WTC11 (cell line): ENCODE data around the gene SGO2. TPM values are rescaled to one million over a fixed set of nuclear protein-coding genes. Genes with fewer than 3 reads are reported as not detected.

Experiments used
- ATAC-seq: fragments of 200-7000 bp; cut with Tn5 transposase; 2 replicates; pipeline ENCODE4 v1.10.0; 2021; ENCODE audit warnings: mild to moderate bottlenecking, moderate library complexity
- CTCF ChIA-PET: fragments of 300-600 bp; sonication (Branson Sonifier 250); formaldehyde crosslinking; loops from one replicate; lab custom pipeline; 2021; ENCODE audit warnings: antibody characterized with exemption; lab: Charles Lee
- POLR2A ChIA-PET: fragments of 350-600 bp; sonication (Branson Sonifier 250); formaldehyde crosslinking; loops from one replicate; lab custom pipeline; 2021; ENCODE audit warnings: antibody characterized with exemption; lab: Charles Lee
- DNase-seq: peaks from one replicate; pipeline ENCODE4 v3.0.0; 2021; ENCODE audit warnings: low spot score
- H3K27ac Mint-ChIP-seq: 2 replicates; pipeline ENCODE4 v1.8.0; 2021; ENCODE audit warnings: mixed read lengths
- H3K27me3 Mint-ChIP-seq: 2 replicates; pipeline ENCODE4 v1.8.0; 2021; ENCODE audit warnings: low read depth, mild to moderate bottlenecking, moderate library complexity, mixed read lengths
- H3K36me3 Mint-ChIP-seq: 2 replicates; pipeline ENCODE4 v1.8.0; 2021; ENCODE audit warnings: mixed read lengths
- H3K4me1 Mint-ChIP-seq: 2 replicates; pipeline ENCODE4 v1.8.0; 2022; ENCODE audit warnings: mixed read lengths
- H3K4me3 Mint-ChIP-seq: 2 replicates; pipeline ENCODE4 v1.8.0; 2021; ENCODE audit warnings: mild to moderate bottlenecking, moderate library complexity, mixed read lengths
- H3K9me3 Mint-ChIP-seq: 2 replicates; pipeline ENCODE4 v1.8.0; 2021; ENCODE audit warnings: mixed read lengths
- ARID4B ChIP-seq: sonication (generic); formaldehyde crosslinking; IDR thresholded peaks from 2 replicates; pipeline ENCODE4 v1.8.0; 2023; ENCODE audit warnings: missing genetic modification reagents, mild to moderate bottlenecking, borderline replicate concordance
- ATF3 ChIP-seq: sonication (generic); formaldehyde crosslinking; conservative IDR thresholded peaks from 2 replicates; pipeline ENCODE4 v1.8.1; 2022; ENCODE audit warnings: mild to moderate bottlenecking, missing genetic modification reagents
- ERG ChIP-seq: fragments of 250-450 bp; sonication (Bioruptor Pico); IDR thresholded peaks from 2 replicates; pipeline ENCODE4 v1.8.0; 2021; ENCODE audit warnings: mild to moderate bottlenecking
- FOXJ3 ChIP-seq: sonication (generic); formaldehyde crosslinking; IDR thresholded peaks from 2 replicates; pipeline ENCODE4 v1.9.0; 2021; ENCODE audit warnings: missing genetic modification reagents, mild to moderate bottlenecking, borderline replicate concordance
- FOXP4 ChIP-seq: sonication (generic); formaldehyde crosslinking; IDR thresholded peaks from 2 replicates; pipeline ENCODE4 v1.8.0; 2022; ENCODE audit warnings: mild to moderate bottlenecking, missing genetic modification reagents
- NR3C1 ChIP-seq: sonication (generic); formaldehyde crosslinking; conservative IDR thresholded peaks from 2 replicates; pipeline ENCODE4 v1.8.1; 2023; ENCODE audit warnings: low read depth, mild to moderate bottlenecking, missing genetic modification reagents
- RORB ChIP-seq: fragments of 250-450 bp; sonication (Bioruptor Pico); IDR thresholded peaks from 2 replicates; pipeline ENCODE4 v1.9.0; 2021; ENCODE audit warnings: mild to moderate bottlenecking
- TEAD1 ChIP-seq: sonication (generic); formaldehyde crosslinking; IDR thresholded peaks from 2 replicates; pipeline ENCODE4 v1.8.0; 2022; ENCODE audit warnings: mild to moderate bottlenecking, missing genetic modification reagents
- TP53 ChIP-seq: sonication (generic); formaldehyde crosslinking; IDR thresholded peaks from 2 replicates; pipeline ENCODE4 v1.8.1; 2023; ENCODE audit warnings: mild to moderate bottlenecking, missing genetic modification reagents
- ZBTB43 ChIP-seq: sonication (generic); formaldehyde crosslinking; IDR thresholded peaks from 2 replicates; pipeline ENCODE4 v1.8.1; 2023; ENCODE audit warnings: mild to moderate bottlenecking, missing genetic modification reagents
- ZNF263 ChIP-seq: sonication (generic); formaldehyde crosslinking; IDR thresholded peaks from 2 replicates; pipeline ENCODE4 v1.8.1; 2022; ENCODE audit warnings: low read depth, mild to moderate bottlenecking, moderate library complexity, missing genetic modification reagents
- ZNF396 ChIP-seq: fragments of 250-450 bp; sonication (Bioruptor Pico); IDR thresholded peaks from 2 replicates; pipeline ENCODE4 v1.8.0; 2021; ENCODE audit warnings: mild to moderate bottlenecking, moderate library complexity, borderline replicate concordance
- ZNF512 ChIP-seq: sonication (generic); formaldehyde crosslinking; IDR thresholded peaks from 2 replicates; pipeline ENCODE4 v1.8.1; 2022; ENCODE audit warnings: missing genetic modification reagents, borderline replicate concordance
- ZNF671 ChIP-seq: fragments of 250-450 bp; sonication (Bioruptor Pico); IDR thresholded peaks from 2 replicates; pipeline ENCODE4 v1.8.0; 2021; ENCODE audit warnings: mild to moderate bottlenecking
- ZSCAN18 ChIP-seq: fragments of 250-450 bp; sonication (Bioruptor Pico); IDR thresholded peaks from 2 replicates; pipeline ENCODE4 v2.1.2; 2022; ENCODE audit warnings: mild to moderate bottlenecking, moderate library complexity
- total RNA-seq: library from RNA; stranded (reverse); gene quantifications from 3 replicates; pipeline ENCODE4 v1.2.3, GENCODE V29; 2021

Gene SGO2
- total RNA-seq, 1 experiment from 2014 or later = 34.1 TPM

- Mint-ChIP-seq H3K27ac (no peak overlapping the region), H3K36me3 (no peaks in the 10 kb centered on the region), H3K27me3 (no peaks in the 10 kb centered on the region; the same call in 1 of the 2 replicates), H3K9me3 (no peaks in the 10 kb centered on the region), H3K4me1 (no peaks in the 10 kb centered on the region), H3K4me3 (no peak overlapping the region)
- ATAC-seq = no peak
- DNase-seq = no peak
- POLR2A ChIA-PET = no interaction called here
- CTCF ChIA-PET = interaction anchor here (0.8 to 3.0 kb wide), 4 partner anchors 10 to 178 kb away, joined by 3 to 10 read pairs (median 4); partner anchors contain the start of gene AOX1
- TF ChIP-seq TP53 (CRISPR knock-in tag) (no peak), ARID4B (no peak), ZNF263 (CRISPR knock-in tag) (no peak), ERG (no peak), ZSCAN18 (CRISPR knock-in tag) (no peak), ZBTB43 (no peak)
Observed at GRCh38 chr2:200617156-200618053, 91.4 kb downstream of the SGO2 start.

GRCh38 chr2:200618054-200618419 lies 92.0 kb downstream of the SGO2 start:
- no peak overlapping the region for H3K27ac Mint-ChIP-seq
- H3K36me3 Mint-ChIP-seq = no peaks in the 10 kb centered on the region
- ATAC-seq = no peak
- no peak overlapping the region for H3K4me3 Mint-ChIP-seq
- no peak for DNase-seq
- H3K4me1 Mint-ChIP-seq = no peaks in the 10 kb centered on the region
- ChIA-PET POLR2A (interaction anchor here (0.7 kb wide), 1 partner anchor 639 kb away, joined by 3 read pairs; no protein-coding TSS in a partner anchor), CTCF (interaction anchor here (0.8 to 3.0 kb wide), 4 partner anchors 9 to 177 kb away, joined by 3 to 10 read pairs (median 4); partner anchors contain the start of gene AOX1)
- no peaks in the 10 kb centered on the region for H3K9me3 Mint-ChIP-seq
- no peaks in the 10 kb centered on the region; the same call in 1 of the 2 replicates for H3K27me3 Mint-ChIP-seq
- TF ChIP-seq ATF3 = no peak
- TF ChIP-seq FOXJ3 (CRISPR knock-in tag) = no peak
- TF ChIP-seq ARID4B = no peak
- no peak for TF ChIP-seq ZNF671 (CRISPR knock-in tag)
- TF ChIP-seq RORB (CRISPR knock-in tag) = no peak
- TF ChIP-seq TEAD1 (CRISPR knock-in tag) = no peak
- no peak for TF ChIP-seq NR3C1 (CRISPR knock-in tag)
- TF ChIP-seq ZNF512 = no peak
- no peak for TF ChIP-seq FOXP4
- TF ChIP-seq ZNF396 (CRISPR knock-in tag) = no peak
